H1 (cell line): ENCODE results near the gene KIFC1.

Source experiments
- ASH2L ChIP-seq: fragments of 200-600, 300-600 bp; sonication (generic); IDR thresholded peaks from one replicate; pipeline ENCODE4 v1.7.1; 2017; ENCODE audit warnings: low read length
- CBX5 ChIP-seq: fragments of 300-800, 300-1000 bp; sonication (generic); IDR thresholded peaks from 2 replicates; pipeline ENCODE4 v1.7.1; 2016; ENCODE audit warnings: antibody characterized with exemption, low read length, low read depth
- CEBPB ChIP-seq: IDR thresholded peaks from 2 replicates; pipeline ENCODE4 v1.6.1; 2012; ENCODE audit warnings: low read depth, low read length
- EZH2 ChIP-seq: fragments of 200-600 bp; sonication (generic); IDR thresholded peaks from 2 replicates; pipeline ENCODE4 v1.7.1; 2012; ENCODE audit warnings: low read depth, mild to moderate bottlenecking, moderate library complexity, low read length, inconsistent platforms; ENCODE audit not compliant: severe bottlenecking
- NANOG ChIP-seq: IDR thresholded peaks from 2 replicates; pipeline ENCODE4 v1.6.1; 2011; ENCODE audit warnings: low read length, low read depth, mild to moderate bottlenecking, inconsistent platforms; ENCODE audit not compliant: insufficient read depth, poor library complexity, severe bottlenecking
- SIN3A ChIP-seq, 2 experiments: IDR thresholded peaks in 1 of 2; conservative IDR thresholded peaks in 1 of 2; 2 replicates each; pipeline ENCODE4 v1.6.1; 2011 to 2012; ENCODE audit warnings: low read length in 2 of 2, improper control_type of control experiment in 1 of 2, low read depth in 1 of 2, mild to moderate bottlenecking in 1 of 2
- SP1 ChIP-seq: IDR thresholded peaks from 2 replicates; pipeline ENCODE4 v1.6.1; 2011; ENCODE audit warnings: low read depth, low read length
- TF ChIP-seq, protein P1 (sequence below): IDR thresholded peaks from 2 replicates; pipeline ENCODE4 v1.6.1; 2012; ENCODE audit warnings: low read length, inconsistent platforms
- TF ChIP-seq, protein P2 (sequence below), 3 experiments: IDR thresholded peaks; 1 replicate in 2 of 3; 2 replicates in 1 of 3; pipeline versions ENCODE4 v1.5.1 to v1.6.1; 2011; ENCODE audit warnings: low read length in 3 of 3, mild to moderate bottlenecking in 3 of 3, inconsistent platforms in 2 of 3, low read depth in 1 of 3, moderate library complexity in 1 of 3; ENCODE audit not compliant: insufficient read depth in 1 of 3; ENCODE audit errors: control extremely low read depth in 1 of 3
- TF ChIP-seq, protein P3 (sequence below): IDR thresholded peaks from 2 replicates; pipeline ENCODE4 v1.6.1; 2011; ENCODE audit warnings: low read length, improper control_type of control experiment

DNA sequence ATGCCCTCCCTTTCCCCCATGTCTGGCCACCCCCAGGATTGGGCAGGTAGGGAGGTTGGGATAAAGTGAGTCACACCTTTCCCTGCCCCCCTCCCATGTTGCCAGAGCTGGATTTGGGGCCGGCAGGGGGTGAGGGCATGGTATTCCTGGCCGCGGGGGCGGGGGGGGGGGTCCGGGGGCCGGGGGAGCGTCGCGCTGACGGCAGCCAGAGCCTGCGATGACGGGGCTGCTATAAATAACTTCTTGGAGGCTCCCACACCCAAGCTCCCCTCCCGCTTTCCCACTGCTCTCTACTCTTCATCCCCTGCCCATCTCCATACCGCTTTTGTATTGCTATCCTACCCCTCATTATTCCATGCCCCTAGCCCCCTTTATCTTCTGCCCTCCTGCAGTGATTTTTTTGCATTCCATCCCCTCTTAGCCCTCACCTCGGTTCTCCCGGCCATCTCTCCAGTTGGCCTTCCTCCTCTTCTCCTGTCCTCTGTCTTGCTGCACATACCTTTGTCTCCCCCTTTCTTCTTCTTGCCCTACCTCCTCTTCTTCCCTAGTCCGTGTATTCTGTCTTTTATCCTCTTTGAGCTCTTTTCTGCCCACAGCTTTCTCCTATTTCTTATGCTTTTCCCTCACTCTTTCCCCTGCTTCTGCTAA is 42.0 kb downstream of the KIFC1 start:
- no peak for TF ChIP-seq EZH2
- TF ChIP-seq, protein P1, sequence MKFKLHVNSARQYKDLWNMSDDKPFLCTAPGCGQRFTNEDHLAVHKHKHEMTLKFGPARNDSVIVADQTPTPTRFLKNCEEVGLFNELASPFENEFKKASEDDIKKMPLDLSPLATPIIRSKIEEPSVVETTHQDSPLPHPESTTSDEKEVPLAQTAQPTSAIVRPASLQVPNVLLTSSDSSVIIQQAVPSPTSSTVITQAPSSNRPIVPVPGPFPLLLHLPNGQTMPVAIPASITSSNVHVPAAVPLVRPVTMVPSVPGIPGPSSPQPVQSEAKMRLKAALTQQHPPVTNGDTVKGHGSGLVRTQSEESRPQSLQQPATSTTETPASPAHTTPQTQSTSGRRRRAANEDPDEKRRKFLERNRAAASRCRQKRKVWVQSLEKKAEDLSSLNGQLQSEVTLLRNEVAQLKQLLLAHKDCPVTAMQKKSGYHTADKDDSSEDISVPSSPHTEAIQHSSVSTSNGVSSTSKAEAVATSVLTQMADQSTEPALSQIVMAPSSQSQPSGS = no peak
- TF ChIP-seq, protein P2, sequence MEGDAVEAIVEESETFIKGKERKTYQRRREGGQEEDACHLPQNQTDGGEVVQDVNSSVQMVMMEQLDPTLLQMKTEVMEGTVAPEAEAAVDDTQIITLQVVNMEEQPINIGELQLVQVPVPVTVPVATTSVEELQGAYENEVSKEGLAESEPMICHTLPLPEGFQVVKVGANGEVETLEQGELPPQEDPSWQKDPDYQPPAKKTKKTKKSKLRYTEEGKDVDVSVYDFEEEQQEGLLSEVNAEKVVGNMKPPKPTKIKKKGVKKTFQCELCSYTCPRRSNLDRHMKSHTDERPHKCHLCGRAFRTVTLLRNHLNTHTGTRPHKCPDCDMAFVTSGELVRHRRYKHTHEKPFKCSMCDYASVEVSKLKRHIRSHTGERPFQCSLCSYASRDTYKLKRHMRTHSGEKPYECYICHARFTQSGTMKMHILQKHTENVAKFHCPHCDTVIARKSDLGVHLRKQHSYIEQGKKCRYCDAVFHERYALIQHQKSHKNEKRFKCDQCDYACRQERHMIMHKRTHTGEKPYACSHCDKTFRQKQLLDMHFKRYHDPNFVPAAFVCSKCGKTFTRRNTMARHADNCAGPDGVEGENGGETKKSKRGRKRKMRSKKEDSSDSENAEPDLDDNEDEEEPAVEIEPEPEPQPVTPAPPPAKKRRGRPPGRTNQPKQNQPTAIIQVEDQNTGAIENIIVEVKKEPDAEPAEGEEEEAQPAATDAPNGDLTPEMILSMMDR (IDR thresholded peaks at IDR 0.05; ENCODE audit: control extremely low read depth in 1 of 3, insufficient read depth in 1 of 3, low read depth in 1 of 3, low read length in 3 of 3) = no peak
- no peak for TF ChIP-seq SIN3A (conservative IDR thresholded peaks at IDR 0.05 in 1 of 2, IDR thresholded peaks at IDR 0.05 in 1 of 2; ENCODE audit: low read depth in 1 of 2, low read length in 2 of 2)
- no peak for TF ChIP-seq SP1
- TF ChIP-seq, protein P3, sequence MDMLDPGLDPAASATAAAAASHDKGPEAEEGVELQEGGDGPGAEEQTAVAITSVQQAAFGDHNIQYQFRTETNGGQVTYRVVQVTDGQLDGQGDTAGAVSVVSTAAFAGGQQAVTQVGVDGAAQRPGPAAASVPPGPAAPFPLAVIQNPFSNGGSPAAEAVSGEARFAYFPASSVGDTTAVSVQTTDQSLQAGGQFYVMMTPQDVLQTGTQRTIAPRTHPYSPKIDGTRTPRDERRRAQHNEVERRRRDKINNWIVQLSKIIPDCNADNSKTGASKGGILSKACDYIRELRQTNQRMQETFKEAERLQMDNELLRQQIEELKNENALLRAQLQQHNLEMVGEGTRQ = no peak
- TF ChIP-seq NANOG = no peak
- TF ChIP-seq ASH2L = no peak
- no peak for TF ChIP-seq CEBPB
- TF ChIP-seq CBX5 = no peak
